MM.1S (cell line): ENCODE data around the gene GATAD2B.

Experiments
- DNase-seq: peaks from one replicate; pipeline ENCODE4 v3.0.0-alpha.2; 2015
- H2AFZ ChIP-seq: fragments of 300-600 bp; sonication (generic); 2 replicates; pipeline ENCODE4 v1.6.0; 2016; ENCODE audit warnings: antibody characterized with exemption, low read length
- H3F3A ChIP-seq: fragments of 300-600 bp; sonication (generic); 2 replicates; pipeline ENCODE4 v1.6.1; 2016; ENCODE audit warnings: mild to moderate bottlenecking, antibody characterized with exemption, low read length, moderate library complexity, mixed read lengths; ENCODE audit not compliant: insufficient read depth
- H3K27ac ChIP-seq: fragments of 300-600 bp; sonication (generic); 2 replicates; pipeline ENCODE4 v1.5.1; 2016; ENCODE audit warnings: mild to moderate bottlenecking, low read length
- H3K27me3 ChIP-seq: fragments of 300-600 bp; sonication (generic); replicated peaks from 2 replicates; pipeline ENCODE4 v1.6.0; 2016; ENCODE audit warnings: low read length; ENCODE audit not compliant: insufficient read depth
- H3K36me3 ChIP-seq: fragments of 300-600 bp; sonication (generic); replicated peaks from 2 replicates; pipeline ENCODE4 v1.6.1; 2016; ENCODE audit warnings: mild to moderate bottlenecking, low read length, mixed read lengths; ENCODE audit not compliant: insufficient read depth
- H3K4me1 ChIP-seq: fragments of 300-600 bp; sonication (generic); 2 replicates; pipeline ENCODE4 v1.6.1; 2016; ENCODE audit warnings: low read length, mixed read lengths
- H3K4me2 ChIP-seq: fragments of 300-600 bp; sonication (generic); 2 replicates; pipeline ENCODE4 v1.6.0; 2016; ENCODE audit warnings: low read depth, low read length
- H3K4me3 ChIP-seq: fragments of 300-600 bp; sonication (generic); 2 replicates; pipeline ENCODE4 v1.5.1; 2016; ENCODE audit warnings: low read length, mixed read lengths
- H3K79me2 ChIP-seq: fragments of 300-600 bp; sonication (generic); 2 replicates; pipeline ENCODE4 v1.6.1; 2016; ENCODE audit warnings: mixed run types, low read length, mixed read lengths
- H3K9ac ChIP-seq: fragments of 300-600 bp; sonication (generic); 2 replicates; pipeline ENCODE4 v1.6.1; 2016; ENCODE audit warnings: low read length, mixed read lengths
- H3K9me2 ChIP-seq: fragments of 300-600 bp; sonication (generic); replicated peaks from 2 replicates; pipeline ENCODE4 v1.6.1; 2016; ENCODE audit warnings: mild to moderate bottlenecking, low read length, mixed read lengths; ENCODE audit not compliant: insufficient read depth
- H3K9me3 ChIP-seq: fragments of 300-600 bp; sonication (generic); replicated peaks from 2 replicates; pipeline ENCODE4 v1.6.1; 2016; ENCODE audit warnings: mild to moderate bottlenecking, low read length, mixed read lengths; ENCODE audit not compliant: insufficient read depth
- H4K20me1 ChIP-seq: fragments of 300-600 bp; sonication (generic); 2 replicates; pipeline ENCODE4 v1.6.1; 2016; ENCODE audit warnings: mild to moderate bottlenecking, low read length, moderate library complexity, mixed read lengths; ENCODE audit not compliant: insufficient read depth
- EZH2 ChIP-seq: fragments of 300-600 bp; sonication (generic); optimal IDR thresholded peaks from 2 replicates; pipeline ENCODE3; 2017; ENCODE audit warnings: low read depth, mild to moderate bottlenecking, antibody characterized with exemption, low read length, mixed read lengths
- EZH2phosphoT487 ChIP-seq: fragments of 300-600 bp; sonication (generic); IDR thresholded peaks from 2 replicates; pipeline ENCODE4 v1.6.1; 2018; ENCODE audit warnings: antibody characterized with exemption, low read length
- TF ChIP-seq, protein P1 (sequence below): fragments of 300-600 bp; sonication (generic); IDR thresholded peaks from 2 replicates; pipeline ENCODE4 v1.5.1; 2016; ENCODE audit warnings: antibody characterized with exemption, low read length, mixed read lengths

GATAD2B gene

GRCh38 chr1:153795934-153796785 lies 126.6 kb downstream of the GATAD2B start:
- H3K36me3 ChIP-seq = no peaks in the 10 kb centered on the region
- H3K27me3 ChIP-seq = no peaks in the 10 kb centered on the region
- H3K4me2 ChIP-seq = no peak overlapping the region
- no peak for DNase-seq
- H3K27ac ChIP-seq = no peak overlapping the region
- no peaks in the 10 kb centered on the region for H3K9me2 ChIP-seq
- no peak overlapping the region for H2AFZ ChIP-seq
- H4K20me1 ChIP-seq = no peaks in the 10 kb centered on the region
- H3K9ac ChIP-seq = no peak overlapping the region
- H3K4me3 ChIP-seq = no peak overlapping the region
- peaks cover 12% of the 10 kb centered on the region for H3F3A ChIP-seq
- no peaks in the 10 kb centered on the region for H3K9me3 ChIP-seq
- no peaks in the 10 kb centered on the region for H3K79me2 ChIP-seq
- TF ChIP-seq EZH2phosphoT487 (no peak), EZH2 (no peak)
- TF ChIP-seq, protein P1, sequence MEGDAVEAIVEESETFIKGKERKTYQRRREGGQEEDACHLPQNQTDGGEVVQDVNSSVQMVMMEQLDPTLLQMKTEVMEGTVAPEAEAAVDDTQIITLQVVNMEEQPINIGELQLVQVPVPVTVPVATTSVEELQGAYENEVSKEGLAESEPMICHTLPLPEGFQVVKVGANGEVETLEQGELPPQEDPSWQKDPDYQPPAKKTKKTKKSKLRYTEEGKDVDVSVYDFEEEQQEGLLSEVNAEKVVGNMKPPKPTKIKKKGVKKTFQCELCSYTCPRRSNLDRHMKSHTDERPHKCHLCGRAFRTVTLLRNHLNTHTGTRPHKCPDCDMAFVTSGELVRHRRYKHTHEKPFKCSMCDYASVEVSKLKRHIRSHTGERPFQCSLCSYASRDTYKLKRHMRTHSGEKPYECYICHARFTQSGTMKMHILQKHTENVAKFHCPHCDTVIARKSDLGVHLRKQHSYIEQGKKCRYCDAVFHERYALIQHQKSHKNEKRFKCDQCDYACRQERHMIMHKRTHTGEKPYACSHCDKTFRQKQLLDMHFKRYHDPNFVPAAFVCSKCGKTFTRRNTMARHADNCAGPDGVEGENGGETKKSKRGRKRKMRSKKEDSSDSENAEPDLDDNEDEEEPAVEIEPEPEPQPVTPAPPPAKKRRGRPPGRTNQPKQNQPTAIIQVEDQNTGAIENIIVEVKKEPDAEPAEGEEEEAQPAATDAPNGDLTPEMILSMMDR = no peak
- H3K4me1 ChIP-seq = peaks cover 14% of the 10 kb centered on the region

- peaks cover 18% of the 10 kb centered on the region for H3K4me1 ChIP-seq
Measured at GRCh38 chr1:153795330-153795837, 127.4 kb downstream of the GATAD2B start.

GRCh38 chr1:153794624-153795329 lies 128.0 kb downstream of the GATAD2B start:
- H3K9me2 ChIP-seq = no peaks in the 10 kb centered on the region
- H2AFZ ChIP-seq = no peak overlapping the region
- H4K20me1 ChIP-seq = no peaks in the 10 kb centered on the region
- no peaks in the 10 kb centered on the region for H3K9me3 ChIP-seq
- no peaks in the 10 kb centered on the region for H3K27me3 ChIP-seq
- H3K36me3 ChIP-seq = no peaks in the 10 kb centered on the region
- no peak overlapping the region for H3K9ac ChIP-seq
- no peak for DNase-seq
- no peak overlapping the region for H3K4me2 ChIP-seq
- TF ChIP-seq, protein P1 = no peak
- TF ChIP-seq EZH2phosphoT487 (no peak), EZH2 (no peak)
- H3K4me1 ChIP-seq = peaks cover 24% of the 10 kb centered on the region
- H3F3A ChIP-seq = peaks cover 26% of the 10 kb centered on the region
- H3K27ac ChIP-seq = no peak overlapping the region
- H3K79me2 ChIP-seq = no peaks in the 10 kb centered on the region
- no peak overlapping the region for H3K4me3 ChIP-seq

More at GRCh38 chr1:153795330-153795837, 127.4 kb downstream of the GATAD2B start:
- Histone ChIP-seq H3K9me3 (no peaks in the 10 kb centered on the region), H2AFZ (no peak overlapping the region), H3F3A (peaks cover 20% of the 10 kb centered on the region), H3K4me3 (no peak overlapping the region), H3K4me2 (no peak overlapping the region), H3K36me3 (no peaks in the 10 kb centered on the region), H3K79me2 (no peaks in the 10 kb centered on the region), H3K9me2 (no peaks in the 10 kb centered on the region), H3K27me3 (no peaks in the 10 kb centered on the region), H3K27ac (no peak overlapping the region), H3K9ac (no peak overlapping the region), H4K20me1 (no peaks in the 10 kb centered on the region)
- TF ChIP-seq EZH2phosphoT487 (no peak), EZH2 (no peak)
- TF ChIP-seq, protein P1 = no peak
- no peak for DNase-seq
